Keratinocyte (primary cell): ENCODE measurements around the gene AIDA.

Experiments
- CTCF ChIP-seq, 3 experiments: IDR thresholded peaks in 1 of 3; conservative IDR thresholded peaks in 1 of 3; optimal IDR thresholded peaks in 1 of 3; 2 replicates in 2 of 3; 3 replicates in 1 of 3; pipeline versions ENCODE3 to v1.5.1; 2011; ENCODE audit warnings: low read length in 3 of 3, mild to moderate bottlenecking in 3 of 3, moderate library complexity in 2 of 3, control low read depth in 1 of 3, inconsistent platforms in 1 of 3; ENCODE audit not compliant: insufficient read depth in 2 of 3; ENCODE audit errors: extremely low read depth in 1 of 3
- EZH2 ChIP-seq: IDR thresholded peaks from one replicate; pipeline ENCODE4 v1.6.1; 2012; ENCODE audit warnings: inconsistent platforms, mild to moderate bottlenecking, low read length, moderate library complexity

- no peak for TF ChIP-seq CTCF (optimal IDR thresholded peaks at IDR 0.05 in 1 of 3, IDR thresholded peaks at IDR 0.05 in 1 of 3, conservative IDR thresholded peaks at IDR 0.05 in 1 of 3; ENCODE audit: extremely low read depth in 1 of 3, insufficient read depth in 2 of 3, low read length in 3 of 3)
- no peak for TF ChIP-seq EZH2
These were observed 39.0 kb upstream of the AIDA start for GRCh38 chr1:222751255-222751654.
